Left hindlimb (tissue), 1 donor: ENCODE data around the gene DIRAS1.
"Not testable (repeated sequence)": the region's sequence is repeated elsewhere in the genome, so short reads cannot be mapped to it uniquely, and the experiment has no call there.

ENCODE experiments used
- DNase-seq: peaks from one replicate; pipeline ENCODE4 v3.0.0-alpha.2; 2018

Gene DIRAS1

DNA sequence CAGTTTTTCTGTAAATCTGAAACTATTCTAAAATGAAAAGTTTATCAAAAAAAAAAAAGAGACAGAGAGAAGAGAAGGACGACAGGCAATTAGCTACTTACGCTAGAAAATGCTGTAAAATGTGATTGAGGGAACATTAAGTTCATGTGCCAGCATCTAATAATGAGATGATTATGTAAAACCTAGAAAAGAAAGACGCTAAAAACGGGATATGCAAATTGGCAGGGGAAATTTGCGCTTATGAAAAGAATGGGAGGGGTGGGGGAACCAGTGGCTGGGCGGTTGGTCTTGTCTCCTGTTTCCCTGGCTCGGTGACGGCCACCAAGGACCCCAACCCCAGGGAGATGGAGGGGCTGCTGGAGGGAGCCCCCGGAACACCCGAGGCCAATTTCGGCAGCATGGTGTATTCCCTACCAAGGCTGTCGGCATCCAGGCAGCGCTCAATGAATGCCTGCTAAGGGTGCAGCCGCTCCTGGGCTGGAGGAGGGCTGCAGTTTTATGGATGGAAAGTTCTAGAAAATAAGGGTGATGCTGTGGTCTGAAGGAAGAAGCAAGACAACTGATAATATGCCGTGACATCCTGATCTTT is 52.9 kb downstream of the DIRAS1 start:
- DNase-seq, result no peak

DNA sequence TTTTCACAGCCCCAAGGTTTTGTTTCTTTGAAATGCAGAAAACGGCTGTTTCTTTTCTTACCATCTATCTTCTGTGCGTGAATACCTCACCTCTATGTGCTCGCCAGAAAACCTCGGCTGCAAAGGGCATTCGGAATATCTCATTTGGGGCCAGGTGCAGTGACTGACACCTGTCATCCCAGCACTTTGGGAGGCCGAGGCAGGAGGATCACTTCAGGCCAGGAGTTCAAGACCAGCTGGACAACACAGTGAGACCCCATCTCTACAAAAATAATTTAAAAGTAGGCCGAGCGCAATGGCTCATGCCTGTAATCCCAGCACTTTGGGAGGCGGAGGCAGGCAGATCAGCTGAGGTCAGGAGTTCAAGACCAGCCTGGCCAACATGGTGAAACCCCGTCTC is 53.8 kb downstream of the DIRAS1 start:
- DNase-seq, result not testable (repeated sequence)

DNA sequence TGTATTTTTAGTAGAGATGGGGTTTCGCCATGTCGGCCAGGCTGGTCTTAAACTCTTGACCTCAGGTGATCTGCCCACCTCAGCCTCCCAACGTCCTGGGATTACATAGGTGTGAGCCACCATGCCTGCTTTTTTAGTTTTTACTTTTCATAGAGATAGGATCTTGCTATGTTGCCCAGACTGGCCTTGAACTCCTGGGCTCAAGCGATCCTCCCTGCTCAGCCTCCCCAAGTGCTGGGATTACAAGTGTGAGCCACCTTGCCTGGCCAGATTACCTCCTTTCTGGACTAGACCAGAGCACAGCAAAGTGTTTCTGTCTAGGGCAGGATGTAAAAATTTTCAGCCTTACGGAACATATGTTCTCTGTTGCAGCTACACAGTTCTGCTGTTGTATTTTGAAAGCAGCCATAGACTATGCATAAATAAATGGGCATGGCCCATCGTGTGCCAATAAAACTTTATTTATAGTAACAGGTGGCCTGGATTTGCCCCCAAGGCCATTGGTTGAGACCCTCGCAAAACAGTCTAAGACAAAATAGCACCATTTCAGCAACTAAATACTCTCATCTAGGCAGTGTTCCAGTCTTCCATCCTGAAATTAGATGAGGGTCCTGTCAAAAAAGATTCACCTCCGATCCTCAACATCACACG is 54.7 kb downstream of the DIRAS1 start:
- no peak for DNase-seq

DNA sequence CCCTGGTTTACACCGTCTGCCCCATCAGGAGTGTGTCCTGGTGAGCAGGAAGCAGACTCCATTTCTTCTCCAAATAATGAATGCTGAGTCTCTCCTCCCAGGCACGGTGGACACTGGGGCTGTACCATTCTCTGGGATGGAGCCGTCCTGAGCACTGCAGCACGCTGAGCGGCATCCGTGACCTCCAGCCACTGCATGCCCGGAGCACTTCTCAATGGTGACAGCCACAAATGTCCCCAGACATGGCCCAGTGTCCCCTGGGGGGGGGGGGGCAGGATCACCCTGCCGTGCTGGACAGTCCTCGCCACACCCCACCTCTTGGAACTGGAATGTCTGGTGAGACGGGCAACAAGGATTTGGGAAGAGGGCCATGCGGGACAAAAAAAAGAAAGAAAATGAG is 56.1 kb downstream of the DIRAS1 start:
- no peak for DNase-seq
